Measurements from ENCODE around the gene GCSAM. TPM values are rescaled to one million over a fixed set of nuclear protein-coding genes. Genes with fewer than 3 reads are reported as not detected.

The GCSAM gene
- total and polyA plus RNA-seq, 8 donors: 0.20 to 2.7 (median 2.1) TPM

DNA sequence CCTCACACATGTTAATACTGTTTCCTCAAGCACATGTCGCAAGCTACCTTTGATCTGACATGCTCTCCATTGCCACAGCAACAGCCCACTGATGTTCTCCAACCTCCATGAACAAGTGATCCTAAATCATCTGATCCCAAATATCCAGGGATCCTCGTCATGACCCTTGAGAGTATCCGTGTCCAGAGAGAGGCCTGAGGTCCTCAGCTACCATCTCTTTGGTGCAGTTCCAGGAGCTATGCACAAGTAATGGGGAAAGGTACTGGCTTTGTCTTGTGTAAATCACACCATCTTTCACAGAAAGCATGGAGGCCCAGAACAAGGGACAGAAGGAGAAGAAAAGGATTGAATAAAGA is 2.4 kb downstream of the GCSAM start:
- TF ChIP-seq, protein P1, sequence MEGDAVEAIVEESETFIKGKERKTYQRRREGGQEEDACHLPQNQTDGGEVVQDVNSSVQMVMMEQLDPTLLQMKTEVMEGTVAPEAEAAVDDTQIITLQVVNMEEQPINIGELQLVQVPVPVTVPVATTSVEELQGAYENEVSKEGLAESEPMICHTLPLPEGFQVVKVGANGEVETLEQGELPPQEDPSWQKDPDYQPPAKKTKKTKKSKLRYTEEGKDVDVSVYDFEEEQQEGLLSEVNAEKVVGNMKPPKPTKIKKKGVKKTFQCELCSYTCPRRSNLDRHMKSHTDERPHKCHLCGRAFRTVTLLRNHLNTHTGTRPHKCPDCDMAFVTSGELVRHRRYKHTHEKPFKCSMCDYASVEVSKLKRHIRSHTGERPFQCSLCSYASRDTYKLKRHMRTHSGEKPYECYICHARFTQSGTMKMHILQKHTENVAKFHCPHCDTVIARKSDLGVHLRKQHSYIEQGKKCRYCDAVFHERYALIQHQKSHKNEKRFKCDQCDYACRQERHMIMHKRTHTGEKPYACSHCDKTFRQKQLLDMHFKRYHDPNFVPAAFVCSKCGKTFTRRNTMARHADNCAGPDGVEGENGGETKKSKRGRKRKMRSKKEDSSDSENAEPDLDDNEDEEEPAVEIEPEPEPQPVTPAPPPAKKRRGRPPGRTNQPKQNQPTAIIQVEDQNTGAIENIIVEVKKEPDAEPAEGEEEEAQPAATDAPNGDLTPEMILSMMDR (IDR thresholded peaks at IDR 0.05): no peak
- intact Hi-C loops (cut with DNase I): no loop called here
- Histone ChIP-seq H3K27me3 (no peaks in the 10 kb centered on the region), H3K36me3 (no peaks in the 10 kb centered on the region), H3K9me3 (no peaks in the 10 kb centered on the region), H3K27ac (no peak overlapping the region), H3K4me1 (peaks cover 0 to 7% of the 10 kb centered on the region in 2 donors), H3K4me3 (no peak overlapping the region)
- no peak for ATAC-seq
- no peak for DNase-seq

DNA sequence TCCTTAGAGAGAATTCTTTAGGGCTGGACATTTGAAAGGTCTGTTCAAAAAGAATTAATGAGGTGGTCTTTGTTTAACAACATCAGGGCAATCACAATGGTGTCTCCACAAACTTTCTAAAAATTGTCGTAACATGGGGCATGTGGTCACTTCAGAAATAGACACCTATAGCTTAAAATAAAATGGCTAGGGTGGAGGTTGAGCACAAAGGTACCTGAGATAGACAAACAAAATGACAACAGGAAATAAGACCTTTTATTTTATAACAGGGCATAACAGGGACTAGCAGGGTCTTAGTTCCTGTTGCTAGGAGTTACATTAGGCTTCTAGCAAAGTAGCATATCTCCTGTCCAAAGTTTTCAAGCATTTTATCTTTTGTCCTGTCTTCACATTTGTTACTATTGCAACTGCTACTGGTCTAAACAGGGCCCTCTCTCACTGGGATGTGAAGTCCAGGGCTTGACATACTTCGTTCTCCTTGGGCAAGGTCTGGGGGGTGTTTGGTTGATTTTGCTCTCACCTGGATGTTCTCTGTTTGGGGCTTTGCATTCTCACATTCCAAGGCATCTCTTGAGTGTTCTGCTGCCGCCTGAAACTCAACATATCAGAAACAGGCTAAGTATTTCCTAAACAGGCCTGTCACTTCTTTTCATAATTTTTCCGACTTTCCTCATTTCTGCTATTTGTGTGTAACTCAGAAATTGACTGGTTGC is 3.0 kb downstream of the GCSAM start:
- H3K4me1 ChIP-seq: peaks cover 0 to 7% of the 10 kb centered on the region in 2 donors
- no peak for DNase-seq
- intact Hi-C loops (cut with DNase I): no loop called here
- TF ChIP-seq, protein P1 (IDR thresholded peaks at IDR 0.05): no peak
- no peaks in the 10 kb centered on the region for H3K36me3 ChIP-seq
- ATAC-seq: no peak
- no peaks in the 10 kb centered on the region for H3K27me3 ChIP-seq
- no peak overlapping the region for H3K27ac ChIP-seq
- no peak overlapping the region for H3K4me3 ChIP-seq
- no peaks in the 10 kb centered on the region for H3K9me3 ChIP-seq

DNA sequence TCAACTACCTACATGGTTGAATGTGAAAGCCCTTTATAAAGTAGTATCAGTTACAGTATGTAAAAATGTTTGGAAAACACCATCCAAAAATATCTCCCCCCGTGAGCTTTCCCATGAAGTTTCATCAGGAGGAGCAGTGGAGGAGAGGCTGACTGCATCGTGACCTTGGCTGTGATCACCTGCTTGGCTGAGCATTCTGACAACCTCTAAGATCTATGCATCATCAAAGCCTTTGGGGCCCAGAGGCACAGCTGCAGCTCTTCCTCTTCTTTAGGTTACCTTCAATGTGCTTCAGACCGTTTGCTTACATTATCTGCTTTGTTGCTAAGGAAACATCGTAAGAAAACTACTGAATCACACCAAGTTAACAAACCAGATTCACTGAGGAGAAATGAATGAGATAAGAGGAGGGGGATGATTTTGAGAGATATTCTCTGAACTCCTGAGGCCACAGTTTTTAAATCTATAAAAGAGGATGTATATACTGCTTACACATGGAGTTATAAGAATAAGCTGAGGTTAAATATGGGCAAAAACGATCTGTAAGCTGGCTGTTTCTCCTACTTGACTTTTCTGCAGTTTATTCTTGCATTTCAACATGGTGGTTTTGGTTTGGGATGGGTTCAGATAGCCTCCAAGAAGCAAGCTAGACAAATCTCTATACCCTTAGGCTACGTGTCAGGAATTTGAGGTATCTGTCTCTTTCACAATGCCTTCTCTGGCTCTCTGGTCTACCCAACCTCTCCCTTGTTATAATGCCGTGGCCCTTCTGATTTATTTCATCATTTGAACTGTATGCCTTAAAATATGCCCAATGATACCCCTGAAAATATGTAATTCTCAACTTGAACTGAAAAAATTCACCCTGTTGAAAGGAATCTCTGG is 4.0 kb downstream of the GCSAM start:
- no peaks in the 10 kb centered on the region for H3K9me3 ChIP-seq
- no peak overlapping the region for H3K27ac ChIP-seq
- no peaks in the 10 kb centered on the region for H3K36me3 ChIP-seq
- peaks cover 0 to 7% of the 10 kb centered on the region in 2 donors for H3K4me1 ChIP-seq
- H3K27me3 ChIP-seq: no peaks in the 10 kb centered on the region
- no peak for DNase-seq
- no peak for ATAC-seq
- H3K4me3 ChIP-seq: no peak overlapping the region
- TF ChIP-seq, protein P1 (IDR thresholded peaks at IDR 0.05): no peak
- intact Hi-C loops (cut with DNase I): no loop called here

DNA sequence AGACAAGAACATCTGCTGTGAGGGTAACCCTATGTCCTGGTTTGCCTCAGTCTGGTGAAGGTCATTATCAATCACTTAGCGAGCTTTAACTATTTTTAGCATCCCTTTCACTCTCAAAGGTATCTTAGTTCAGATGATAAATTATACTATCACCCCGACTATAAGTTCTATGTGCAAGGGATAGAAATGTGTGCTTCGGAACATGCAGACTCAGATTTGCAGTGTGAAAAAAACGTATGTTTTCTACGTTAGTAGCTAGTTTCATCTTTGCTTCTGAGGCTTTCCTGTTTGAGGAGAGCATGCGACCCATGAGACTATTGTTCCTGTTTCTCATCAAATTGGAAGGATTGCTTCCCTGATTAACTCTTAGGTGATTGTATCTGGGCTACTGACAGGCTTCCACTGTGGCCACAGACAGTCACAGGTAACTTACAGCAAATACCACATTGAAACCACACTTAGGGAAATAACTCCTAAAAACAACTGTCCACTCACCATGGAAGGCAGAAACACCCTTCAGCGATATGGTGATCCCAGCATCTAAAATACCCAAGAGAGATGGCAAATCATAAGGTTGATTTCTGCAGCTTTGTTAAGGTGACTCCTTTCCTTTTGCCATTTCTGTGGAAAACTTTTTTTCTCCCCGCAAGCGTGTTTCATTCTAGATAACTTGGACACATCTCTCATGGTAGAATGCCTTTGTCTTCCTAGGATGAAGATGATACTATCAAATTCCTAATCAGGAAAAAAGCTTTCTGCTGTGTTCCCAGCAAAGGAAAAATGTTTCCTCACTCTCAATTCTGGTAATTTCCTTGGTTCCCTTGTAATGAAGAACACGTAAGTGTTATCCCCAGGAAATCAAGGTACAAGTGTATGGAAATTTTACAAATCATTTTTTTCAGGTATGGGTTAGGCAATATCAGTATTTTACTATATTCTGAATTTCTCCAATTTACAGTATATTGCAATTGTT is 5.2 kb downstream of the GCSAM start:
- intact Hi-C loops (cut with DNase I): no loop called here
- H3K27me3 ChIP-seq: no peaks in the 10 kb centered on the region
- TF ChIP-seq, protein P1 (IDR thresholded peaks at IDR 0.05): no peak
- no peak overlapping the region for H3K27ac ChIP-seq
- DNase-seq: no peak
- no peak overlapping the region for H3K4me3 ChIP-seq
- peaks cover 0 to 10% of the 10 kb centered on the region in 2 donors for H3K36me3 ChIP-seq
- no peak for ATAC-seq
- no peaks in the 10 kb centered on the region for H3K9me3 ChIP-seq
- H3K4me1 ChIP-seq: peaks cover 0 to 7% of the 10 kb centered on the region in 2 donors
